ENCODE data around the gene FOXE1. TPM values are rescaled to one million over a fixed set of nuclear protein-coding genes. Genes with fewer than 3 reads are reported as not detected.
A peak's percentile ranks its signal among the peaks of the same experiment; 100 is the strongest.

Gene FOXE1
- total RNA-seq, 2 donors from 2014 or later: not detected

DNA sequence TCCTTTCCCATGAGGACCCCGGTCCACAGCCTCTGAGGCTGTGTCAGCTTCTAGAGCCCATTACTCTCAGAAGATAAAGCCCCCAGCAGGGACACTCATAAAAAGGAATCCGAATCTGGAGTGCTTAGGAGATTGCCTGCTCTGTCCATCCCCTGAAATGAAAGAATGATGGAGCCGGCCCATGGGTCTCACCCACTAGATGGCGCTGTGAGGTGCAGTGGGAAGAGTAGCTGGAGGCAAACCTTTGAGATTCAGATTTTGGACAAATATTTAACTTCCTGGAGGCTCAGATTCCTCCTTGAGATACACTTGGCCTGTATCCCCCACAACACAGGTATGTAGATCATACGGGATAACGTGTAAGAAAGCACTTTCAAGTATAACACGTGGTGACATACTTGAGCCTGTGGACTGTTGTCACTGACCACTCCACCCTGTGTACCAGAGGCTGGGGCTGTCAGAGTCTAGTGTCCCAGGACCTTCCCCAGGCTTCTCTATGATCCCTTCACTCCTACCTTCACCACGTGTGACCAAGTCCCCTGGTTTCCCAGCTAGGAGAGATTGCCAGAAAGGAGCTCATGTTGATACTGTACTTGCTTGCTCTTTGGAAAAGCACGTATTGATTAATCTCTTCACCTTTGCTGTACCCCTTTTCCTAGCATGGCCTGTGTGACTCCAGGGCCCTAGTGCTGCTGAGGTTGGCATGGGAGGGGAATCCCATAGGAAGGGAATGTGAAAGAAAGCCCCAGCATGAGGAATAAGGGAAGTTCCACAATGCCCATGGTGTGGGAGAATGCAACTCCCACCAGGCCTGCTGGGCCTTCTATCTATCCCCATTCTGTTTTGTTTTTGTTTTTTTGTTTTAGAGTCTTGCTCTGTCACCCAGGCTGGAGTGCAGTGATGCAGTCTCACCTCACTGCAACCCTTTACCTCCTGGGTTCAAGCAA lies 37.2 kb downstream of the FOXE1 start:
- Histone ChIP-seq H3K4me1 (no peaks in the 10 kb centered on the region), H3K27ac (no peak overlapping the region), H3K36me3 (replicated peaks in 1 of 2; ENCODE audit: insufficient read depth in 1 of 2, low read depth in 2 of 2) (no peaks in the 10 kb centered on the region), H3K27me3 (no peaks in the 10 kb centered on the region), H3K9me3 (no peaks in the 10 kb centered on the region), H3K4me3 (no peak overlapping the region)
- ATAC-seq: no peak
- WGBS, 2 donors: 49 to 54% methylated on average over 9 of the region's 9 CpGs
- peak in 2 of 4 donors; percentile 31 to 40 for DNase-seq
- intact Hi-C loops (cut with DNase I): no loop called here
- peak; percentile 27 to 58 (median 32) for TF ChIP-seq CTCF (IDR thresholded peaks at IDR 0.05)
- no peak for TF ChIP-seq POLR2A (IDR thresholded peaks at IDR 0.05)

DNA sequence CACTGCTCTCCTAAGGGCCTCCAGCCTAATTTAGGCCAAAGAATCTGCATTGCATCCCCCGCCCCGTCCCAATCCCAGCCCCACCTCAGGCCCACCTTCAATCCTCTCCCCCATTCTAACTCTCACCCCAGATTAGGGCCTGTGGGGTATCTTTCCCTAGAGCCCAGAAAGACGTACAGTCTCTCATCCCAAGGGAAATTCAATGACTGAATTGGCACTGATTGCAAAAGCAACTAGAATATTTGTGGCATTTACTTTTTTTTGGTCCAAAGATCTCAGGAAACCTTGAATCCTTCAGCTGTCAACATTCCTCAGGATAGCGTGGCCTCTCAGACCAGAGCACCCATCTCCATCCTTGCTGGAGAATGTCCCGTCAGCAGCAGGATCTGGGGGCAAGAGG lies 38.7 kb downstream of the FOXE1 start:
- Histone ChIP-seq H3K4me1 (no peaks in the 10 kb centered on the region), H3K27me3 (no peaks in the 10 kb centered on the region), H3K27ac (no peak overlapping the region), H3K36me3 (replicated peaks in 1 of 2; ENCODE audit: insufficient read depth in 1 of 2, low read depth in 2 of 2) (no peaks in the 10 kb centered on the region), H3K9me3 (no peaks in the 10 kb centered on the region), H3K4me3 (no peak overlapping the region)
- ATAC-seq (no peak), DNase-seq (no peak)
- intact Hi-C loops (cut with DNase I): no loop called here
- 81 to 84% methylated on average over 5 of the region's 5 CpGs for WGBS, 2 donors
- TF ChIP-seq POLR2A (IDR thresholded peaks at IDR 0.05) (no peak), CTCF (IDR thresholded peaks at IDR 0.05) (no peak)

DNA sequence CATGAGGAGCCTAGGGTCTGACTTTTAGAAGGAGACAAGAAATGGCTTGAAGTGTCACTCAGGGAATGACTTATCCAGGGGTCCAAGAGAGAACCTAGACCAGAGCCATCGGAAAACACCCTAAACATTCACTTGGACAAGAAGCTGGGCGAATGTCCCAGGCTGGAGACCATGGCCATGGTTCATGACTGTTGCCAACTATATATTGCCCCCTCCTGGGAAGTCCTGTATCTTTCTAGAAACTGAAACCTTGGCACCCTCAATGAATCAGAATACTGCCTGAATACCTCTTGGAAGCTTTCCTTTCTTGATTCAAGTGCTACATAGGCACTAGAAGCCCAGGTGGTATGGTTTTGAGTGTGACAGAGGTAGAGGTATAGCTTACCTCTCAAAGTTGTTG lies 39.4 kb downstream of the FOXE1 start:
- Histone ChIP-seq H3K4me1 (no peaks in the 10 kb centered on the region), H3K27me3 (no peaks in the 10 kb centered on the region), H3K4me3 (no peak overlapping the region), H3K9me3 (no peaks in the 10 kb centered on the region), H3K27ac (no peak overlapping the region), H3K36me3 (replicated peaks in 1 of 2; ENCODE audit: insufficient read depth in 1 of 2, low read depth in 2 of 2) (no peaks in the 10 kb centered on the region)
- WGBS, 2 donors: 62 to 80% methylated on average over 2 of the region's 2 CpGs
- DNase-seq (no peak), ATAC-seq (no peak)
- TF ChIP-seq POLR2A (IDR thresholded peaks at IDR 0.05) (no peak), CTCF (IDR thresholded peaks at IDR 0.05) (no peak)
- intact Hi-C loops (cut with DNase I): no loop called here

DNA sequence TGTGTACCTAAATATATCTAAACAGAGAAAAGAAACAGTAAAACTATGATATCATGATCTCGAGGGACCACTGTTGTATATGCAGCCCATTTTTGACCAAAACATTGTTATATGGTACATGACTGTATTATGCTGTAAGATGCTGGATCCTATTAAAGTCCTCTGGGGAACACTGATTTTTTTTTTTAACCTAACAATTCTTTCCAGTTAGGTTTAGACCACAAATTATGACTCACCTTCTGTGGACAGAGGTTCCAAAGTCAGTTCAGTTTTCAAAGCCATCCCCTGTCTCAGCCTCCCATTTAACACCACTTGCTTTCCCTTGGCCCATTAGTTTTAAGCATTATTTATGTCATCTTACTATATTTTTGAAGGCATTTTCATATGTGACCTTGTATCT lies 42.2 kb downstream of the FOXE1 start:
- intact Hi-C loops (cut with DNase I): loop anchor here (5.0 kb wide), 1 partner anchor 183 kb away; no protein-coding TSS in a partner anchor
- Histone ChIP-seq H3K27me3 (no peaks in the 10 kb centered on the region), H3K27ac (no peak overlapping the region), H3K4me1 (no peaks in the 10 kb centered on the region), H3K4me3 (no peak overlapping the region), H3K9me3 (no peaks in the 10 kb centered on the region), H3K36me3 (replicated peaks in 1 of 2; ENCODE audit: insufficient read depth in 1 of 2, low read depth in 2 of 2) (no peaks in the 10 kb centered on the region)
- WGBS, 2 donors: 86% methylated on average over 1 of the region's 1 CpG
- DNase-seq (no peak), ATAC-seq (no peak)
- TF ChIP-seq CTCF (IDR thresholded peaks at IDR 0.05) (no peak), POLR2A (IDR thresholded peaks at IDR 0.05) (no peak)

Measured in body of pancreas (tissue), 4 donors.